Ramos (cell line): Measurements from ENCODE around the gene SCUBE1.

Experiments
- in situ Hi-C: fragments of 300-500 bp; cut with MboI; formaldehyde crosslinking; loops from one replicate; pipeline ENCODE4 v1.14.3; 2022; ENCODE audit warnings: low sequenced_read_pairs; ENCODE audit not compliant: unreplicated experiment

The SCUBE1 gene

DNA sequence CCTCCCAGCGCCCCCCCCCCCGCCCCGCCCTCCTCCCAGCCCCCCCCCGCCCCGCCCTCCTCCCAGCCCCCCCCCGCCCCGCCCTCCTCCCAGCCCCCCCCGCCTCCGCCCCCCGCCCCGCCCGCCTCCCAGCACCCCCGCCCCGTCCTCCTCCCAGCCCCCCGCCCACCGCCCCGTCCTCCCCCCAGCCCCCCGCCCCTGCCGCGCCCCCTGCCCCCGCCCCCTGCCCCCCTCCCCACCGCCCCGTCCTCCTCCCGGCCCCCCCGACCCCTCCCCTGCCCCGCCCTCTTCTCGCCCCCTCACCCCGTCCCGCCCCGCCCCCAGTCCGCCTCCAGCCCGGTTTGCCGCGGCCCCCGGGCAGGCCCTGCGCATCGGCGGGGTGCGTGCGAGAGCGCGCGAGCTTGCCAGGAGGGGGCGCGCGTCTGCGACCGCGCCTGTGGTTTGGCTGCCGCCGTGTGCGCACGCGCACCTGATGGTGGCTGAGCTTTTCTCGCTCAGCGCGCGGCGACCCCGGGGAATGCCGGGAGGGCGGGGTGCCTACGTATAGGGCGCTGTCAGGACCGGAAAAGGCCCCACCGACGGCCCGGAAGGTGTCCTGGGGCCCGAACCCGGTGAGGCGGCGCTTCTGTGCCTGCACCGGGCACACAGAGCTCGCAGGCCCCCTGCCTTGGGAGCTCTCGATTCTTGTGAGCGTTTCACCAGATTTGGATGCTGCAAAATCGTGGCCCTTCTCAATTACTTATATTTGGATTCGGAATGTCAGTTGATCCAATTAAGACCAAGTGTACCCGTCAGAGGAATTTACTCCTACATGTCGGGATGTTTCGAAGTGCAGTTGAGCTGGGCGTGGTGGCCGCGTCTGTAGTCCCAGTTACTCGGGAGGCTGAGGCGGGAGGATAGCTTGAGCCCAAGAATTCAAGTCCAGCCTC lies 155.7 kb downstream of the SCUBE1 start:
- in situ Hi-C loops = no loop called here

DNA sequence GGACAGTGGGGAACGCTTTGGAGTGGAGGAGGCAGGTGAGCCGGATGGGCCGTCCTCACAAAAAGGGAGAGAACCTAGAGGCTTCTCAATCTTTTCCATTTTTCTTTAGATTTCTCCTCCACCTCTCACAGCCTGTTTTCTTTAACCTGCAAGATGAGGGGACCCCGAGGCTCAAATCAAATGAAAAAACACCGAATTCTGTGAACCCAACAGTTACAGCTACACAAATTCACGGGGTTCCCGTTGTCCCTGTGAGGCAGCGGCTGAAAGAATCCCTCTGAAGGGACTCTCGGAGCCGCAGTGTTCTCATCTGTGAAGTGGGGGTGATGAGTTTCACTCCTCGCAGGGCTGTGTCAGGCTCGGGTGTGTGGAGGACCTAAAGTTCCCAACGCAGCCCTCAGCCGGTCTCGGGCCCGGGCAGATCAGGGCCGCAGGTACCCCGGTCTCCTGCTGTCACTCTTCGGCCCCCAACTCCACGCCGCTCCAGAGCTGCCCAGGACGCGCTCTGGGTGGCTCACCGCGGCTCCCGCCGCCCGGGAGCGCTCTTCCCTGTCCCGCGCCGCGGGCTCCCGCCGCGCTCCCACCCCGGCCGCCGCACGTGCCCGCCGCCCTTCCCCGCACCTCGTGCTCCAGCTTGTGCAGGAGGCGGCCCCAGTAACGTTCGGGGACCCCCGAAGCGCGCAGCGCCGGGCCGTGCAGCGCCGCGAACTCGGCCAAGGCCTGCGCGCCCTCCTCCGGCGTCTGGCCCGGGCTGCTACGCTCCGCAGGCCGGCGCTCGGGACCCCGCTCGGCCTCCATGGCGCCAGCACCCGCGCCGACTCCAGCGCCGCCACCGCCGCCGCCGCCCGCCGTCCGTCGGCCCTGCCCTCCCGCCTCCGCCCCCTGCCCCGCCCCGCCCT lies 156.7 kb downstream of the SCUBE1 start, which contains the start of gene TTLL12:
Gene TTLL12 (minus strand): TSS at position 863 of the 899 bp plus-strand sequence. CDS start 65 bp downstream, at position 798.
- in situ Hi-C loops = no loop called here

DNA sequence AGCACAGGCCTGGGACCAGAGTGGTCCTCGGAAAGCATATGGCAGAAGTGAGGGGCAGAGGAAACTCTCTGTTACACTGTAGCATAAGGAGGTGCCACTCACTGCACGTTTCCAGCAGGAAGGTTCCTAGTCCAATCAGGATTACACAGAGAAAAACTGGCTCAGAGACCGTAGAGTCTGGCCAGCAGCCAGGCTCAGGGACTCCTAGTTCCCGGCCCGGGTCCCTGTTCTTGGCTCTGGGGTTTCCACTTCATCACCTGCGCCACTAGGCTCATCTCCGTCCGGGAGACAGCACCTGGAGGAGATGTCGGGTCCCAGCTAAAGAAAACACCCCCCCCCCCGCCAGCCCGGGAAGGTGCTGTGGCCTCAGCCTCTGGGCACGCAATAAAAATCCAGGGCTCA lies 157.3 kb downstream of the SCUBE1 start:
- in situ Hi-C loops = no loop called here

DNA sequence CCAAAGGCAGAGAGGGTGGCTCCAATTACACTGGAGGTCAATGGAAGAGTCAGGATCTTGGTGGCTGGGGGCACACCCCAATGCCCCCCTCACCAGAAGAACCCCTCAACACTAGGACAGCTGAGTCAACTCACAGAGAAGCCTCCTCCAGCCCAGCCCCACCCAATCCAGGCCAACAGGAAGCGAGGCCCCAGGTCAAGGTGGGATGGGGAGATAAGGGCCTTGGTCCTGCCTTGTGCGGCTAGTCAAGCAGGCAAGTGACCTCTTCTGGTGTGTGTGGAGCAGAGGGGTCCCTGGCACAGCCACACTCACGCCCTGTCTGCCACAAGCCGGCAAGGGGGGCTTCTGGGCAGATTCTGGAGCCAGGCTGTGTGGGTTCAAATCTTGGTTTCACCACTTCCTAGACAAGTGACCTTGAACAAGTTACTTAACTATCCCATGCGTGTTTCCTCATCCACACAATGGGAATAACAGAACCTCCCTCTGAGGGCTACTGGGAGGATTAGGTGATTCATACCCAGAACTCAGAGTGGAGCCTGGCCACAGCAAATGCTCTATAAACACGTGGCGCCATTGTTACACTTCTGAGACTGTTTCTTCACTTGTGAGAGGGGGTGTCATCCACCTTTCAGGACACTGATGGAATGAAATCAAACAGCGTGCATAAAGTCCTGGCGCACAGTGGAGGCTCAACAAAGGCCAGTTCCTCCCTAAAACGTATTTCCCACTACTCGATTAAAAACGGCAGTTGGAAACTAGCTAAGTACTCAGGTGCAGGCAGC lies 159.5 kb downstream of the SCUBE1 start:
- in situ Hi-C loops = no loop called here

DNA sequence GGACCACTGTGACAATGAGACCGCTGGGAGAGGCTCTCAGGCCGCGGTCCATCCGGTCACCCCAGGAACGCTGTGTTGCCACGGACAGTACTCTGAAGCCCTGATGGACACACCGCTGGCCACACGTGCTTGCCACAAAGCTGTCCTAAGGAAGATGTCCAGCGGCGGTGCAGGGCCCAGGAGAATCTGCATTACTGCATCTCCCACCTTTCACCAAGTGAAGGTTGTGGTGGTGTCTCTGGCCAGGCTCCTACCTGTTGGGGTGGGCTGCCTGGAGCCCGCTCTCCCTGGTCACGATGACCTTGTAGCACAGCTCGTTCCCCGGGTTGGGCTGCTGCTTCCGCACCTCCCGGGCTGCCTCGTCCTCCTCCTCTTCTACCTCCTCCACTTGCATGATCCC lies 160.4 kb downstream of the SCUBE1 start:
- in situ Hi-C loops = no loop called here

DNA sequence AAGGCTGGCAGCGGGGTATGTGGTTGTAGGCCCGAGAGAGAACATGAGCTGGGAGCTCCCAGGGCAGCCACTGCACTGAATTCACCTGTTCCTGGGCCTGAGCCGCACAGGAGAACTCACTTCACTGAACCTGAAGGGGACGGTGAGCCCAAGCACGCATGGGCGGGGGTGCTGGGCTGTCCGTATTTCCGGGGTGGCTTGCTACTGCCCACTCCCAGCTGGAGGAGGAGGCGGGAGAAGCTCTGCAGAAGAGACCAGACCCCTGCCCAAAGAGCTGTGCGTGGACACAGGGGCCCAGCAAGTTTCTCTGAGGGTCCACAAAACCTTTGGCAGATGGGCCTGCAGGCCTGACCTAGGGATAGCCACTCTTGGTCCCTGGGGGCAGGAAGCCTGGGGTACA lies 161.1 kb downstream of the SCUBE1 start:
- in situ Hi-C loops = no loop called here

DNA sequence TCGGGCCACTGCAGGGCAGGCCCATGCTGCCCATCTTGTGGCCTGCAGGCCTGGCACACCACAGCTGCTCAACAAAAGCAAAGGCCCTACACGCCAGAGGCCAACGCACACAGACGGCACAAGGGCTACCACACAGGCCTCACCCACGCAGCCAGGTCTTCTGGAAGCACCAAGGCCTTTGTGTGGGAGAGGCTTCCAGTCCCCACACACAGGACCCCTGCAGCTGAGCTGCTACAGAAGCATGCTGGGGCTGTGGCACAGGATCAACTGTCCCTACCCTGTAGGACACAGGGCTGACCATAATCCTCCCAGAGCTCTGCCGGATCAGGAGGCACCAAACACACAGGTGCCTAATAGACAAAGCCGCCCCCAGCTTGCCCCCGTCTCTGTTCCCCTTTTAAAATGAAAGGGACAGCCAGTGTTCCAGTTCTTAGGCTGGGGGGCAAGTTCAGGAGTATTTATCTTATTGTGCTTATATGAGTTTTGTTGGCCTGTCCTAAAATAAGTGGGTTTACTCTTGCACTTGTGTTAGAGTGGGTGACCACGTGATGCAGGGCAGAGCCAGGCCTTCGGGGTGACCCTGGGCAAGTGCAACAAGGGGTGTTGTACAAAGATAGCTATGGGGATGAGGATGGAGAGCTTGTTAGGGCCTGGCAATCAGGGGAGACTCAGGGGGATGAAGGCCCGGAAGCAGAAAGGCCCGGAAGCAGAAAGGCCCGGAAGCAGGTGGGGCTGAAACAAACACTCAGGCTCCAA lies 161.7 kb downstream of the SCUBE1 start:
- in situ Hi-C loops = no loop called here

DNA sequence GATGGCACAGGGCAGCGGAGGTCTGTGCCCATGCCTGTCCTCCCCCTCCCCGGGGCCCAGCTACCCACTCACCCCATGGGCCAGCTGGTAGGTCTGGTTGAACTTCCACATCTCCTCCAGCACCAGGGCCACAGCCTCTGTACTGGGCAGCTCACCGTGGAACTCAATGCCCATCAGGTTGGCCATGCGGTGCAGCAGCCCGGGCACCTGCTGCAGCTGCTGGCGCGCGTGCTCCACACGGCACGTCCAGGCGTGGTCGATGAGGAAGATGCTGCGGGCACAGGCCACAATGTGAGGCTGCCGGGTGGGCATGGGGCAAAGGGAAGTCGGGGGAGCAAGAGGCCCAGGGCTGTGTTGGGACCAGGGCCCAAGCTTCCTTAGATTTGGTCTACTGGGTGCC lies 162.5 kb downstream of the SCUBE1 start:
- in situ Hi-C loops = no loop called here

DNA sequence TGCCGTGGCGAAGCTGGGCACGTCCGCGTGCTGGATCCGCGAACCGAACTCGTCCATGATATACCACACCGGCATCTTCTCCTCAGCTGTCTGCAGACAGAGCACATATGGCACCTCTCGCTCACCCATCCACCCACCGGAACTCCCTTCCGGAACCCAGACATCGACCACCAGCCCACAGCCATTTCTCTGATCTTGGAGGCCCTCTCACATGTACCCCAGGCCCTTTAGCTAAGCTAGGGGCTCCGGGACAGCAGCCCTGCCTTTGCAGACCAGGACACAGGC lies 163.3 kb downstream of the SCUBE1 start:
- in situ Hi-C loops = no loop called here

DNA sequence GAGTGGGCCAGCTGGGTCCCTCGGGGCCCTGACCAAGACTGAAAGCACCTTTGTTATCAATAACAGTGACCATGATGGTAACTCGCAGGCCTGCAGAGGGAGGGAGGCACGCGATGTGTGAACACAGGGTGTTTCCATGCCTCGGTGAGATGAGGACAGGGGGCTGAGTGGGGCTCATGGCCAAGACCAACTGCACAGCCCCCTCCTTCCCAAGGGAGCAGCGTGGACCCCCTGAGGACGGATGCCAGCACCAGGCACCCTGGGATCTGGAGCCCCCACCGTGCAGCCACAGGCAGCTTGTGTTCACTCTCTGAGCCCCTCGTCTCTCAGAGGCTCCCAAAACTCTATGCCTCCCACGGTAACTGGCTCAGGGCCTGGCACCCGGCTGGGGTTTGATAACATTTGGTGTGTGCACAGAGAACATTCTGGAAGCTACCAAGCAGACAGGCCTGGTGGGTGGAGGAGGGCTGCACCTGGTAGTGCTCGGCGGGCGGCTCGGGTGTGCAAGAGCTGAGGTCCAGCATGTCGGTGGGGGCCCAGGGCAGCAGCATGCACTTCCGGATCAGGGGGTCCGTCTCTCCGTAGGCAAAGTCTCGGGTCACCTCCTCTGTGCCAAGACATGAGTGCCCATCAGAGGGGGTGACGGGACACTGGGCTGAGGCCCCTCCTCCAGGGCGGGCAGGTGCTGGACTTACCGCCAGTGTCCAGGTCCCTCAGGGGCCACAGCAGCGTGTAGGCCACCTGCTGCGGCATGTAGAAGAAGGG lies 163.8 kb downstream of the SCUBE1 start:
- in situ Hi-C loops = no loop called here

DNA sequence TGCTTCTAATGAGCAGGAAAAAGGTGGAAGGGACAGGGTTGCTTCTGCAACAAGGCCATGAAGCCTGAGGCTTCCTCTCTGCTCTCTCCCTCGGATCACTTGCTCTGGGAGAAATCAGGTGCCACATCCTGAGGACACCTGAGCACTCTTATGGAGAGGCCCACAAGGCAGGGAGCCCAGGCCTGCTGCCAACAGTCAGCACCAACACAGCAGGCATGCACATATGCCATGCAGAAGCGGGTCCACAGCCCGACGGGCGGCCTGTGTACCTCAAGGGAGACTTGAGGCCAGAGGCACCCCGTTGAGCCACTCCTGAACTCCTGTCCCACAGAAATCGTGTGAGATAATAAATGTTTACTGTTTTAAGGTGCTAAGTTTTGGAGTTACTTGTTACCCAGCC lies 165.7 kb downstream of the SCUBE1 start:
- in situ Hi-C loops = no loop called here

DNA sequence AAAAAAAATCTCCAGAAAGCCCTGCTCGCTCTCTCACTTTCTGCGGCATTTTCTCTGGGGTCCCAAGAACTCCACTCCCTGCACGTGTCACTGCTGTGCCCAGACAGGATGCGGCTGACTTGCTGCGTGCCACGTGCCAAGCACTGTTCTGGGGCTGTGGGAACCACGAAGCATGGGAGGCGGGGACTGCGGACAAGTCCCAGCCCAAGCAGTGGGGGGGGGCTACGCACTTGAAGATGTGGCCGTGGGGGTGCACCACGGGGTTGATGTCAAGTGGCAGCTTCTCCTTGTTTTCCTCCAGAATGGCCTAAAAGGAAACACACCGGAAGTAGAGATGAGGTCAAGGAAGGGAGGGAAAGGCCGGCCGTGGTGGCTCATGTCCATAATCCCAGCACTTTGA lies 167.1 kb downstream of the SCUBE1 start:
- in situ Hi-C loops = no loop called here

DNA sequence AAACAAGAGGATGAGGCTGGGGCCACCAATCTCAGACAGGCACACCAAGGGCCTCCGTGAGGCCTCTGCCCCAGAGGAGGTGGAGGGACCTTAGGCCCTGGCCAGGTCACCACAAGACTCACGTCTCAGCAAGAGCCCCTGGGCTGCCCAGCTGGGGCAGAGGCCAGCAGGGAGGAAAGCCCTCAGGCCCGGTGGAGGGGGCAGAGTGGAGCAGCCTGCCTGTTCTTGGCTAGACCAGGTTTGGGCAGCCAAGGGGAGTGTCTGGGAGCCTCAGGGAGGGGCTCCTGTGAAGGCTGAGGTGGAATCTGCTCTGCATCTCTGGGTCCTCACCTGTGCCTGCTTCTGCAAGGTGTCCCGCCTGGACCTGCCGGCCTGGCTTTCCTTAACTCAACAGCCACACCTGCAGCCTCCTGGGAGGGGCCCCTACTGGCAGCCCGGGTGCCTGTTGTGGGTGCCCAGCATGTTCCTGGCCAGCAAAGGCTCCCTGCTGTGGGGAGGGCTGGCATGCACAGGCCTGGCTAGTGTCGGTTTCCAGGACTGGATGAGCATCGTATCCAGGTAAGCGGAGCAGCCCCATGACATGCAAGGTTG lies 168.1 kb downstream of the SCUBE1 start:
- in situ Hi-C loops = no loop called here

DNA sequence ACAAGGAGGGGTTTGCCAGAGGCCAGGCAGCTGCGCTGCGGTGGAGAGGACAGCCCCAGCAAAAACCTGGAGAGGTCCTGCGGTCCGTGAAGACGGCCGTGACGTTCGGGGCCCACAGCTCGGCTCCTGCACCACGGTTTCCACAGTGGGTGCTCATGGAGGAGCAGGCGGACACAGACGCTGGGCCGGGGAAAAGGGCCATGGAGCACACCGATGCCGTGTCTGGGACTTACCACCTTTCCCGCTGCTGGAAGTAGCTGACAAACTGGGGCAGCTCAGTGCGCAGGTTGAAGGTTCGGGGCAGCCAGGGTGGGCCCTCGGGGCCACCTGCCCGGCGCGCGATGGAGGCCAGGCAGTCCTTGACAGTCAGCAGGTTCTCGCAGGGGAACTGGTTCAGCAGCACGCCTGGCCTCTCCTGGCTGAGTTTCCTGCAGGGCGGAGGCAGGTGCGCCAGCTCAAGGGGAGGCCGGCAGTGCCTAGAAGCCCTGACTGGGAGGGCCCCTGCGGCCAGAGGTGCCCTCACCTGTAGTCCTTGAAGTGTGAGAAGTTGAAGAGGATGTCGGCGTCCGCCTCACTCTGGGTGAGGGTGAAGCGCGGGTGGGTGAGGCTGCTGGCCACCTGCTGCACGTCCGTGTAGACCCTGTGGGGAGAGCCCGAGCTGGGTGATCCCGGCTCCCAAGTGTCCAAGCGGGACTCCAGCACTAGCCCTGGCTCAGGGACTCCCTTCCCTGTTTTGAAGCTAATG lies 169.0 kb downstream of the SCUBE1 start:
- in situ Hi-C loops = no loop called here

DNA sequence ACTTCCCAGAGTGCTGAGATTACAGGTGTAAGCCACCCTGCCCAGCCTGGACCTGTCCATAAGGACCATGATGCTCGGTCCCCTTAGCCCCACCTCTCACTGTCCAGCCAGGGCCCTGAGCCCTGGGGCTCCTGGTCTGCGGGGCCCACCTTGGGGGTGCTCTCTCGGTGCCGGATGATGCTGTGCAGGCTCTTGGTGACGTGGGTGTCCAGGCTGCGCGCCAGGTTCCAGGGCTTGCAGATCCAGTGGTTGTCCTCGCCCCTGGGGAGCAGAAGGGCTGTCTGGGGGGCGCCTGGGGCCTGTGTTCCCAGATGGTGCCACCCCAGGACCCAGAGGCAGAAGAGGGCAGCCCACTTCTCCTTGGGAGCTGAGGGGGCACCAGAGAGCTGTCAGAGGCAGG lies 169.6 kb downstream of the SCUBE1 start:
- in situ Hi-C loops = no loop called here

DNA sequence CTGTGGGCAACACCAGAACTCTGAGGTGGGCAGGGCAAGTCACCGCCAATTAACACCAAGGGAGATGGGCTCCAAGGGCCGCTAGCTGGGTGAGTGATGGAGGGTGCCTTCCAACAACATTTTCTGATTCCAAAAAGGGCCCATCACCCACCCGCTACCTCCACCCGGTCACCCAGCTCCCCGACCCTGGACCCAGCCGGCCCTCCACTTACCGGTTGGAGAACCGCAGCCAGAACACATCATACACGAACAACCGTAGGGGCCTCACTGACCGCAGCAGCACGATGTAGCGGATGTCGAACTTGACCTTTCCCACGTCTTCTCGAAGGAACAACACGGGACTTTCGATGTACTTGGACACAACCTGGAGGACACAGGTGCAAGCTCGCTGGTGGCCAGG lies 171.0 kb downstream of the SCUBE1 start:
- in situ Hi-C loops = no loop called here

DNA sequence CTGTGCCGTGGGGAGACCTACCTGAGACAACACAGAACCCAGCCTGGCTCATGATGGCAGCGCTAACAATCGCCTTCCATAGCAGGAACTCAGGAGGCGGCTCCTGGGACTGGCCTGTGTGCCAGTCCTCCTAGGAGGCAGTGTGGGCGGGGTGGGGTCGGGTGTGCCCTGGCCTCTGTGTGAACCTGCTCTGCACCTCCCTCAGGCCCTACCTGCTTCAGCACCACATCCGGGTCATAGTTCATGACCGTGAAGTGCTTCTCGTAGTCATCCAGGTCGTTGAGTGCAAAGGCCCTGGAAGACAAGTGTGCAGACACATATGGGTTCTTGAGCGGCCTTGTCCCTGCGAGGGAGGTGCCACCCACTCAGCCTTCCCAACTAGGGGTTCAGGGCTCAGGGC lies 171.6 kb downstream of the SCUBE1 start:
- in situ Hi-C loops = no loop called here

DNA sequence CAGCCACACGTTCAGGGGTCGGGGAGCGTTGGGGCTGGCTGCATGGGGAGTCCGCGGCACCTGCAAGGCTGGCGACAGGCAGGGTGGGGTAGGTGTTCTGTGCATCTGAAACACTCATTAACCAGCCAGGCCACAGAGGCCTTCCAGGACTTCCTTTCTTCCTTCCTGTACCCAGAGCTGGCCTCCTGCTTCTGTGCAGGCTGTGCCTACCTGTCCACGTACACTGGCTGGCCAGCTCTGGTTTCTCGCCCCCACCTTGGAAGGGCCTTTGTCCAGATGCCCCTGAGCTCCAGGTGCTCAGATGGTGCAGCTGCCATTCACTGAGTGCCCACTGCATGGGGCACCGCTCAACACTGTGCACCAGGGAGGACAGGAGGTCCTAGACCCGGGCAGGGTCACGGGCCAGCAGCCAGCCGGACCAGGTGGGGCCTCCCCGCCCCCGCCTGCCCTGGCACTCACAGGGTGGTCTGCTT lies 172.1 kb downstream of the SCUBE1 start:
- in situ Hi-C loops = no loop called here
